Left renal pelvis (tissue), 4 donors: ENCODE results near the gene USP31. TPM values are rescaled to one million over a fixed set of nuclear protein-coding genes. Genes with fewer than 3 reads are reported as not detected.

ENCODE experiments used
- DNase-seq, 4 donors: peaks; one replicate each; pipeline ENCODE4 v3.0.0-alpha.2; 2013; ENCODE audit warnings: low read depth in 4 of 4, low spot score in 3 of 4
- polyA plus RNA-seq, 4 donors: library from polyadenylated mRNA; unstranded; fragments of 120-200 nt; gene quantifications; one replicate each; pipeline ENCODE4 v1.2.1, GENCODE V29; 2013; ENCODE audit not compliant: insufficient read length in 4 of 4

The USP31 gene, protein sequence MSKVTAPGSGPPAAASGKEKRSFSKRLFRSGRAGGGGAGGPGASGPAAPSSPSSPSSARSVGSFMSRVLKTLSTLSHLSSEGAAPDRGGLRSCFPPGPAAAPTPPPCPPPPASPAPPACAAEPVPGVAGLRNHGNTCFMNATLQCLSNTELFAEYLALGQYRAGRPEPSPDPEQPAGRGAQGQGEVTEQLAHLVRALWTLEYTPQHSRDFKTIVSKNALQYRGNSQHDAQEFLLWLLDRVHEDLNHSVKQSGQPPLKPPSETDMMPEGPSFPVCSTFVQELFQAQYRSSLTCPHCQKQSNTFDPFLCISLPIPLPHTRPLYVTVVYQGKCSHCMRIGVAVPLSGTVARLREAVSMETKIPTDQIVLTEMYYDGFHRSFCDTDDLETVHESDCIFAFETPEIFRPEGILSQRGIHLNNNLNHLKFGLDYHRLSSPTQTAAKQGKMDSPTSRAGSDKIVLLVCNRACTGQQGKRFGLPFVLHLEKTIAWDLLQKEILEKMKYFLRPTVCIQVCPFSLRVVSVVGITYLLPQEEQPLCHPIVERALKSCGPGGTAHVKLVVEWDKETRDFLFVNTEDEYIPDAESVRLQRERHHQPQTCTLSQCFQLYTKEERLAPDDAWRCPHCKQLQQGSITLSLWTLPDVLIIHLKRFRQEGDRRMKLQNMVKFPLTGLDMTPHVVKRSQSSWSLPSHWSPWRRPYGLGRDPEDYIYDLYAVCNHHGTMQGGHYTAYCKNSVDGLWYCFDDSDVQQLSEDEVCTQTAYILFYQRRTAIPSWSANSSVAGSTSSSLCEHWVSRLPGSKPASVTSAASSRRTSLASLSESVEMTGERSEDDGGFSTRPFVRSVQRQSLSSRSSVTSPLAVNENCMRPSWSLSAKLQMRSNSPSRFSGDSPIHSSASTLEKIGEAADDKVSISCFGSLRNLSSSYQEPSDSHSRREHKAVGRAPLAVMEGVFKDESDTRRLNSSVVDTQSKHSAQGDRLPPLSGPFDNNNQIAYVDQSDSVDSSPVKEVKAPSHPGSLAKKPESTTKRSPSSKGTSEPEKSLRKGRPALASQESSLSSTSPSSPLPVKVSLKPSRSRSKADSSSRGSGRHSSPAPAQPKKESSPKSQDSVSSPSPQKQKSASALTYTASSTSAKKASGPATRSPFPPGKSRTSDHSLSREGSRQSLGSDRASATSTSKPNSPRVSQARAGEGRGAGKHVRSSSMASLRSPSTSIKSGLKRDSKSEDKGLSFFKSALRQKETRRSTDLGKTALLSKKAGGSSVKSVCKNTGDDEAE (N-terminal part only)
- polyA plus RNA-seq: 1 to 10 TPM; 5.4 to 7.5 (median 6.8) TPM

DNA sequence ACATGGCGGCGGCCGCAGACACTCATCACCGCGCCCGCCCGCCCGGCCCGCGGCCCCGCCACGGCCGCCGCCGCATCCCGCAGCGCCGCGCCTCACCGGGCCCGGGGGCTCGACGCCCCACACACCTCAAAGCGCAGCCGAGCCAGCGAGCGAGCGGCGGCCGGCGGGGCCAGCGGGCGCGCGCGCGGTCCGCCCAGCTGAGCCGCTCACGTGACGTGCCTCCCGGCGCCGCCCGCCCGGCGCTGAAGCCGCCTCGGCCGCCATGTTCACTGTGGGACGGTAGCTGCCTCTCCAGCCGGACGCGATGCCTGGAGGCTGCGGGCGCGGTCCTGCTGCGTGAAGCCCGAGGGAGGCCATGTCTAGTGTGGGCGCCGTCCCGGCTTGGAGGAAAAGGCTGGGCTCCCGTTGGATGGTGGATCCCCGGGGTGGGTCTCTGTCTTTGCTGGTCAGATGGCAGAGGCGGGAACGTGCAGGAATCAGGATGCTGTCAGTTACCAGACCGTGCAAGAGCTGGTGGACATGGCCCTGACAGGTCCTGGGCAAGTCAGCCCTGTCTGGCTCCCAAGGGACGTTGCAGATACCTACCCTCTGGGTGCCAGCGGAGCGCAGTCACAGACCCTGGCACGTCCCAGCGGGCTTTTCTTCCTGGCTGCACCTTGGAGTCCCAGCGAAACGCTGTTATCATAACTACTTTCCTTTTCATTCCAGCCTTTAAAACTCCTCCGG lies at the start of gene USP31:
Gene USP31, minus strand, starts transcription at position 186 of the 726 bp plus-strand sequence. Its CDS starts 182 bp downstream, at position 4.
- peak; percentile 82 to 89 (median 87) for DNase-seq

DNA sequence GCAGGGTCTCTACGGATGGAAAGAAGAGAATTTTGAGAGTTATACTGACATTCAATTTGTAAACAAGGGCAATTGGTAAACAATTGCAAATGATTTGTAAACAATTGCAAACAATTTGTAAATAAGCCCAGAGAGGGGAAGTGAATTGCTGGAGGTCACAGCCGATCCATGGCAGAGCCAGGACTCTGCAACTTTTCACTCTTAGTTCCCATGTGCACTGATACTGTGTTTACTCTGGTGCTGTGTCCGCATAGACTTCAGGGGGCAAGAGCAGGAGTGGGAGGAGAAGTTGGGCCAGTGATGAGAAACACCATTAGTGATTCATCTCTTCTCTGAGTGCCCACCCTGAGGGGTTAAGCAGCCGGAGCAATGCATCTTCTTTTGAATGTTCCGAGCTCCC lies 47.3 kb upstream of the USP31 start:
- DNase-seq: no peak

GRCh38 chr16:23195366-23195978 lies 46.2 kb upstream of the USP31 start:
- DNase-seq: no peak

- no peak for DNase-seq
Measured at GRCh38 chr16:23194497-23195221, 45.4 kb upstream of the USP31 start.

- DNase-seq: no peak
Measured at GRCh38 chr16:23188911-23189310, 39.7 kb upstream of the USP31 start.

GRCh38 chr16:23187341-23187740 lies 38.1 kb upstream of the USP31 start:
- DNase-seq: no peak

- no peak for DNase-seq
Measured at GRCh38 chr16:23186171-23186570, 36.9 kb upstream of the USP31 start.

DNA sequence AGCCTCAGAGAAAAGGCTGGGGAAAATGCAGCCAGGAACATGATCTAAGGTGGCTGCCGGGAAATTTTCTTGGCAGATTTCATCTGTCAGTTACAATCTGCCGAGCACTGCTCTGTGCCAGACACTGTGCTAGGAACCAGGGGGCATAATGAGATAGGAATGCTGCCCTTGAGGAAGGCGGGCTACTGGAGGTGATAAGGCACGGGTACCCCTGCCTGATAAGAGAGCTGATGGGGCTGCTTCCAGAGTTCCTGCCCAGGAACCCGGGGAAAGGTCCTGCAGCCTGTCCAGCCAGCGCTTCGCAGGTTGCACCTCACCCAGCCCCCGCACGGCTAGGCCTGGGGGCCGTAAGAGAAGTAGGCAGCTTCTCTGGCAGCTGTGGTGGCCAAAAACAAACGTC lies 36.4 kb upstream of the USP31 start:
- DNase-seq: no peak

GRCh38 chr16:23183543-23183862 lies 34.3 kb upstream of the USP31 start:
- DNase-seq: no peak

- peak in 1 of 4 donors; percentile 22 for DNase-seq
Measured at GRCh38 chr16:23182679-23183542, 33.7 kb upstream of the USP31 start, which contains the start of gene SCNN1G. SCNN1G (plus strand) TSS chr16:23182745; CDS start chr16:23186272, 3,527 bp downstream.

GRCh38 chr16:23182206-23182678 lies 33.0 kb upstream of the USP31 start:
- DNase-seq: peak in 2 of 4 donors; percentile 39 to 46

GRCh38 chr16:23181506-23181905 lies 32.3 kb upstream of the USP31 start:
- no peak for DNase-seq

DNA sequence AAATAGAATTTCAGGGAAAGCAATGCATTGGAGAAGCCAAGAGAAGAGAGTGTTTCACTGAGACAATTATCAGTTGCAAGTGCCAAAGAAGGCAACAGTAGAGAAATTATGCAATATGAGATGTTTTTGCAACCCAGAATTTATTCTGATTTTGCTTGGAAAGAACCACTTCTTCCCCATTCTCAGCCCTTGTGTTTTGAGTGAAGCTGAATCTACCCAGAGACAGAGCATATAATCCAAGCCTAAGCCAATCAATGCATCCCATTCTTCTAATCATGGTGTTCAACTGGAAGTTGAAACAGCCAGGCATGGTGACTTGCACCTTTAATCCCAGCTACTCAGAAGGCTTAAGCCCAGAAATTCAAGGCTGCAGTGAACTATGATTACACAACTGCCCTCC lies 26.4 kb upstream of the USP31 start:
- DNase-seq: no peak

DNA sequence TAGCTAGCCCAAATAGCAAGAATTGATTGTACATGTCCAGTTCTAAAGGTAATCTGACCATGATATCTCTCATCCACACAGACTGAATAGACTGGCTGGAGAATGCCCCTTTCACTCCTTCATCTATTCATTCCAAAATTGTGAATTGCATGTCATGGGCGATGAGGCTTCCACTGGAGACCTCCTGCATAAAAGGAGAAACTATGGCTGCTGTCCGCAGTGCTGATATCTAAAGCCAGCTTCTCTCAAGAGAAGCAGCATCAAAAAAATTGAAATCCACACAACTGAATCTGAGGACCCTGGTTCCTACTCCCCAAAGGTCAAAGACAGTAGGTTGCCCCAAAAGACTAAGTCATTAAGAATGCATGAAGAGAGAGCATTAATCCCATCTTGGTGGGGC lies 25.4 kb upstream of the USP31 start:
- no peak for DNase-seq

GRCh38 chr16:23172994-23173393 lies 23.7 kb upstream of the USP31 start:
- no peak for DNase-seq

- DNase-seq: no peak
Measured at GRCh38 chr16:23172583-23172982, 23.3 kb upstream of the USP31 start.

DNA sequence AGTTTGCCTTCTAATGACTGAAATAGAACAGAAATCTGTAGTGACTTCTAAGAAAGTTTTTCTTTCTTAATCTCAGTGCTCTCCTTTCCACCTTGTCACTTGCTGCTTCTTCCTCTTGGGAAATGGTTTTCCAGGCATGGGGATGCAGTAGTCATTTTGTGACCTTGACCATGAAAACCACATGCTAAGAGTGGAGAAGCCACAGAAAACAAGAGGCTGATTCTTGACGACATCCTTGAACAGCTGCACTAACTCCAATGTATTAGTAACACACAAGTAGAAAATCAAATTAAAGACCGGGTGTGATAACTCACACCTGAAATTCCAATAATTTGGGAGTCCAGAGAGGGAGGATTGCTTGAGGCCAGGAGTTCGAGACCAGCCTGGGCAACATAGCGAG lies 15.5 kb upstream of the USP31 start:
- DNase-seq: no peak

- no peak for DNase-seq
Measured at GRCh38 chr16:23163921-23164320, 14.7 kb upstream of the USP31 start.
